Esophagus (tissue), 2 donors: Measurements from ENCODE around the gene RGS3. TPM values are rescaled to one million over a fixed set of nuclear protein-coding genes. Genes with fewer than 3 reads are reported as not detected.
A peak's percentile ranks its signal among the peaks of the same experiment; 100 is the strongest.

Experiments used
- H3K27ac ChIP-seq, 2 donors: one replicate each; pipeline ENCODE4 v1.5.1; 2013; ENCODE audit warnings: low read depth in 2 of 2, mild to moderate bottlenecking in 2 of 2, inconsistent platforms in 1 of 2, low read length in 1 of 2, moderate library complexity in 1 of 2
- H3K27me3 ChIP-seq, 2 donors: one replicate each; pipeline ENCODE4 v1.6.1; 2013; ENCODE audit warnings: low read length in 2 of 2, control low read depth in 1 of 2, mild to moderate bottlenecking in 1 of 2; ENCODE audit not compliant: insufficient read depth in 2 of 2, control insufficient read depth in 1 of 2
- H3K36me3 ChIP-seq, 2 donors: one replicate each; pipeline ENCODE4 v1.6.1; 2013; ENCODE audit warnings: low read length in 1 of 2; ENCODE audit not compliant: control insufficient read depth in 2 of 2, insufficient read depth in 2 of 2
- H3K4me1 ChIP-seq, 2 donors: one replicate each; pipeline ENCODE4 v1.6.1; 2013; ENCODE audit warnings: low read length in 1 of 2; ENCODE audit not compliant: control insufficient read depth in 2 of 2, insufficient read depth in 2 of 2
- H3K4me3 ChIP-seq, 2 donors: one replicate each; pipeline ENCODE4 v1.5.1; 2013; ENCODE audit warnings: low read length in 2 of 2, mild to moderate bottlenecking in 2 of 2, low read depth in 1 of 2, moderate library complexity in 1 of 2
- H3K9me3 ChIP-seq, 2 donors: one replicate each; pipeline ENCODE4 v1.6.1; 2013; ENCODE audit warnings: mild to moderate bottlenecking in 2 of 2, low read depth in 1 of 2, low read length in 1 of 2, moderate library complexity in 1 of 2; ENCODE audit not compliant: control insufficient read depth in 2 of 2, insufficient read depth in 1 of 2
- WGBS, 2 donors: extraction: QIAGEN DNeasy Blood & Tissue Kit; methylation state at CpG; one replicate each; pipeline ENCODE4 v1.1.7; 2013; 5-methylcytosine and 5-hydroxymethylcytosine counted together
- polyA plus RNA-seq, 2 donors: library from polyadenylated mRNA; stranded (reverse); fragments of 200-250 nt; gene quantifications; one replicate each; pipeline ENCODE4 v1.2.3, GENCODE V29; 2013
- donor health status: healthy with polysubstance abuse.
- donor health status: Bipolar disorder and iron deficiency.

The RGS3 gene
- polyA plus RNA-seq, 2 donors: 9.1 to 10.2 TPM

GRCh38 chr9:113503613-113504211, 40.2 kb downstream of the RGS3 start:
- Histone ChIP-seq H3K27me3 (no peaks in the 10 kb centered on the region), H3K27ac (peak overlapping the region in 1 of 2 donors; percentile 47), H3K4me3 (peak overlapping the region in 1 of 2 donors; percentile 21), H3K4me1 (peaks cover 5 to 8% of the 10 kb centered on the region in 2 donors), H3K9me3 (no peaks in the 10 kb centered on the region), H3K36me3 (peaks cover 0 to 6% of the 10 kb centered on the region in 2 donors)
- WGBS, 2 donors: 67 to 72% methylated on average over 10 of the region's 10 CpGs

GRCh38 chr9:113504725-113505590, 41.4 kb downstream of the RGS3 start:
- Histone ChIP-seq H3K27ac (peak overlapping the region in 1 of 2 donors; percentile 24), H3K36me3 (peaks cover 0 to 6% of the 10 kb centered on the region in 2 donors), H3K27me3 (no peaks in the 10 kb centered on the region), H3K9me3 (no peaks in the 10 kb centered on the region), H3K4me3 (no peak overlapping the region), H3K4me1 (peaks cover 6 to 8% of the 10 kb centered on the region in 2 donors)
- 81 to 83% methylated on average over 9 of the region's 9 CpGs for WGBS, 2 donors

- 87% methylated on average over 9 of the region's 9 CpGs for WGBS, 2 donors
- H3K27ac ChIP-seq: no peak overlapping the region
Measured at GRCh38 chr9:113506090-113506589, 42.6 kb downstream of the RGS3 start.

GRCh38 chr9:113507256-113507655, 43.7 kb downstream of the RGS3 start:
- H3K27ac ChIP-seq: no peak overlapping the region
- H3K27me3 ChIP-seq: no peaks in the 10 kb centered on the region
- no peaks in the 10 kb centered on the region for H3K9me3 ChIP-seq
- peaks cover 6 to 8% of the 10 kb centered on the region in 2 donors for H3K4me1 ChIP-seq
- 96% methylated on average over 19 of the region's 19 CpGs for WGBS, 2 donors
- peaks cover 0 to 6% of the 10 kb centered on the region in 2 donors for H3K36me3 ChIP-seq
- no peak overlapping the region for H3K4me3 ChIP-seq

More at GRCh38 chr9:113506090-113506589, 42.6 kb downstream of the RGS3 start:
- H3K4me3 ChIP-seq: no peak overlapping the region
- H3K9me3 ChIP-seq: no peaks in the 10 kb centered on the region
- H3K4me1 ChIP-seq: peaks cover 6 to 8% of the 10 kb centered on the region in 2 donors
- peaks cover 0 to 6% of the 10 kb centered on the region in 2 donors for H3K36me3 ChIP-seq
- H3K27me3 ChIP-seq: no peaks in the 10 kb centered on the region

GRCh38 chr9:113508111-113508749, 44.7 kb downstream of the RGS3 start:
- Histone ChIP-seq H3K27ac (no peak overlapping the region), H3K4me3 (no peak overlapping the region), H3K9me3 (no peaks in the 10 kb centered on the region), H3K36me3 (peaks cover 0 to 6% of the 10 kb centered on the region in 2 donors), H3K27me3 (no peaks in the 10 kb centered on the region), H3K4me1 (peaks cover 5 to 6% of the 10 kb centered on the region in 2 donors)
- WGBS, 2 donors: 66 to 74% methylated on average over 10 of the region's 10 CpGs

- peaks cover 5 to 6% of the 10 kb centered on the region in 2 donors for H3K4me1 ChIP-seq
- H3K4me3 ChIP-seq: no peak overlapping the region
- H3K27ac ChIP-seq: no peak overlapping the region
- H3K36me3 ChIP-seq: peaks cover 0 to 6% of the 10 kb centered on the region in 2 donors
- 88 to 89% methylated on average over 7 of the region's 7 CpGs for WGBS, 2 donors
- H3K27me3 ChIP-seq: no peaks in the 10 kb centered on the region
- H3K9me3 ChIP-seq: no peaks in the 10 kb centered on the region
Measured at GRCh38 chr9:113509463-113509862, 45.9 kb downstream of the RGS3 start.

GRCh38 chr9:113511047-113511521, 47.6 kb downstream of the RGS3 start:
- Histone ChIP-seq H3K4me1 (peaks cover 5 to 6% of the 10 kb centered on the region in 2 donors), H3K36me3 (peaks cover 0 to 5% of the 10 kb centered on the region in 2 donors), H3K9me3 (no peaks in the 10 kb centered on the region), H3K27ac (no peak overlapping the region), H3K27me3 (no peaks in the 10 kb centered on the region), H3K4me3 (no peak overlapping the region)
- 48 to 65% methylated on average over 6 of the region's 6 CpGs for WGBS, 2 donors

GRCh38 chr9:113511856-113512761, 48.6 kb downstream of the RGS3 start:
- Histone ChIP-seq H3K27me3 (no peaks in the 10 kb centered on the region), H3K4me3 (no peak overlapping the region), H3K27ac (no peak overlapping the region), H3K4me1 (peaks cover 5 to 6% of the 10 kb centered on the region in 2 donors), H3K36me3 (peaks cover 0 to 5% of the 10 kb centered on the region in 2 donors), H3K9me3 (no peaks in the 10 kb centered on the region)
- WGBS, 2 donors: 75 to 77% methylated on average over 10 of the region's 10 CpGs
